HG03565 (cell line): ENCODE results near the gene FGD2.
"Not testable (repeated sequence)": the region's sequence is repeated elsewhere in the genome, so short reads cannot be mapped to it uniquely, and the experiment has no call there.

Experiments used
- ATAC-seq: cut with Tn5 transposase; IDR thresholded peaks from one replicate; pipeline ENCODE4 v1.9.1; 2021; ENCODE audit warnings: mild to moderate bottlenecking, moderate library complexity; ENCODE audit not compliant: unreplicated experiment

Gene FGD2

GRCh38 chr6:37057128-37057471, 51.6 kb downstream of the FGD2 start:
- ATAC-seq, result no peak

DNA sequence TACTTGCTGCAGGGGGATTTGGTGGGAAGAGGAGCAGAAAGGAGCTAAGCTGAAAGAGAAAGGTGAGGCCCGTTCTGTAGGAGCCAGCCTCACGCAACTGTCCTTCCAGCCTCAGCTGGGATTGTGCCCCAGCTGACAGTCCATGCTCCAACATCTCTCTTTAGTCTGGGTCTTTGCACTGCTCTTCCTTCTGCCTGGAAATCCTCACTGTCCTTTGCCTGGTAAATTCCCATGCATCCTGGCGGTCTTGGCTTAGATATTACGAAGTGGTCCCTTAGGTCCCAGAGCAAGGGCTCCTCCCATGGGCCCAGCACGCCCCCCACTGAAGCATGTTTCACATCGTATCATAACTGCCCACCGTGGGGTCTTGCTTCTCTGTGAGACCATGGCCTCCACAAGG, 52.2 kb downstream of the FGD2 start:
- ATAC-seq, result no peak

- no peak for ATAC-seq
These were observed 52.7 kb downstream of the FGD2 start for GRCh38 chr6:37058084-37058586.

DNA sequence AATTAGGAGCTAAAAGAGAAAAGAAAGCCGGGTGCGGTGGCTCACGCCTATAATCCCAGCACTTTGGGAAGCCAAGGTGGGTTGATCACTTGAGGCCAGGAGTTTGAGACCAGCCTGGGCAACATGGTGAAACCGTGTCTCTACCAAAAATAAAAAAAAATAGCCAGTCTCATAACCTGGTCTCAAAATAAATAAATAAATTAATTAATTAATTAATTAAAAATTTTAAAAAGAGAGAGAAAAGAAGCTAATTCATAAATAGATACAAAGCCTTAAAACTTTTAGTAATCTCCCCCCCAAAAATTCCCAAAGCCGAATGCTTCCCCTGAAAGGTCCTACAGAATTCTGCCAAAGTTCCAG, 53.5 kb downstream of the FGD2 start:
- ATAC-seq, result not testable (repeated sequence)

- ATAC-seq, result no peak
These were observed 54.1 kb downstream of the FGD2 start for GRCh38 chr6:37059344-37060194.

GRCh38 chr6:37060195-37060559, 54.7 kb downstream of the FGD2 start:
- ATAC-seq, result no peak

GRCh38 chr6:37061157-37061804, 55.8 kb downstream of the FGD2 start:
- no peak for ATAC-seq

GRCh38 chr6:37062424-37062823, 57.0 kb downstream of the FGD2 start:
- no peak for ATAC-seq

GRCh38 chr6:37068356-37069270, 63.2 kb downstream of the FGD2 start:
- ATAC-seq, result no peak

- ATAC-seq, result no peak
These were observed 64.2 kb downstream of the FGD2 start for GRCh38 chr6:37069639-37070038.

DNA sequence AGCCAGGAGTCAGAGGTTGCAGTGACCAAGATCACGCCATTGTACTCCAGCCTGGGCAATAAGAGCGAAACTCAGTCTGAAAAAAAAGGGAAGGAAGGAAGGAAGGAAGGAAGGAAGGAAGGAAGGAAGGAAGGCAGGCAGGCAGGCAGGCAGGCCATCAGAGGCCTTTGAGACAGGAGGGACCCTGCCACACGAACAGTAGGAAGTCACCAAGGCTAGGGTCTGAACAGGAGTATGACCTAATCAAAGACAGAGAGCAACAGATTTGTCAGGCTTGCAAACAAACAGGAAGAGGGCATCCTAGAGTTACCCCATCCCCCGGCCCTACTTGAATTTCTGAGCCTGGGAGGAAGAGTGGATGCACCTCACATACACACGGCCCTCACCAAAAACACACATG, 67.1 kb downstream of the FGD2 start:
- ATAC-seq, result no peak

- no peak for ATAC-seq
These were observed 68.8 kb downstream of the FGD2 start for GRCh38 chr6:37074053-37074827.

GRCh38 chr6:37077191-37077904, 71.9 kb downstream of the FGD2 start:
- no peak for ATAC-seq

DNA sequence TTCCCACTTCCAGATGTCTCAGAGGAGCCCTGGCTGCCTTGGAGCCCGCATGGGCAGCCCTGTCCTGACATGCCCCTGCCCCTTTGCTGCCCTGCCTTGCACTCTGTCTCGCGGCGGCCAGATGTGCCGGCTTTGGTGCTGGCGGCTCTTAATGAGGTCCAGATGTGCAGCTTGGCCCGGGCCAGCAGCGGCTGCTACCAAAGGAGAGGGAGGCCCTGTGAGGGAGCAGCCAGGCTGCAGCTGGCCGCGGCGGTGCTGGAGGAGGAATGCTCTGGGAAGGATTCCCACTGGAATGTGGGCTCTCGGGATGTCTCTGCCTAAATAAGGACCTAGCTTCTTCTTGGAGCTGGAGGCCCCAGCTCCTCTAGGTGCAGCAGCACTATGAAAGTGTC, 72.4 kb downstream of the FGD2 start:
- no peak for ATAC-seq
